ENCODE data around the gene CHTF8.

- no peak for TF ChIP-seq POLR2A (IDR thresholded peaks at IDR 0.05; ENCODE audit: low read depth)
- no peak for TF ChIP-seq EP300 (IDR thresholded peaks at IDR 0.05)
These were observed 13.4 kb downstream of the CHTF8 start for GRCh38 chr16:69118994-69119393.
